Astrocyte of the cerebellum (primary cell): ENCODE measurements around the gene SPAAR.

ENCODE experiments used
- DNase-seq: peaks from one replicate; pipeline ENCODE4 v3.0.0-alpha.2; 2011; ENCODE audit warnings: low read depth
- H3K4me3 ChIP-seq: 2 replicates; pipeline ENCODE4 v1.5.1; 2011; ENCODE audit warnings: mild to moderate bottlenecking, low read depth, low read length, moderate library complexity
- in situ Hi-C: cut with HindIII; loops from 2 replicates; pipeline ENCODE4 v1.10.0; 2017; ENCODE audit warnings: low sequenced_read_pairs
- TF ChIP-seq, protein P1 (sequence below): IDR thresholded peaks from 2 replicates; pipeline ENCODE4 v1.5.1; 2012; ENCODE audit warnings: low read length, low read depth, moderate library complexity, mild to moderate bottlenecking; ENCODE audit errors: missing control alignments

The SPAAR gene

DNA sequence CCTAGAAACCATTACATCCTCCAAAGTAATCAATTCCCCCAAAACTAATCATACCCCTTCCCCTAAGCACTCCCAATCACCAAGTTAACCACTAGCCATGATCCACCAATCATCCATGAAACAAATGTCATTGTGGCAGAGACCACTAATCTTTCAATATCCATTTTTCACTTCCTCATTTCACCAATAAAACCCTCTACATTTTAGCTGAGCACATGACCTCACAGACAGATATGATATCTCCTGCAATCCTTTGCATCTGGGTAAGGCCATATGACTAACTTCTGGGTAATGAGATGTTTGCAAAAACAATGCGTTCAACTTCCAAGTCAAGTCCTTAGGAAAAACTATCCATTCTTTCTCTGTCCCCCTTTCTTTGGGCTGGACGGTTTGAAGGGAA, 27.9 kb downstream of the SPAAR start:
- in situ Hi-C loops: no loop called here
- DNase-seq: no peak
- TF ChIP-seq, protein P1, sequence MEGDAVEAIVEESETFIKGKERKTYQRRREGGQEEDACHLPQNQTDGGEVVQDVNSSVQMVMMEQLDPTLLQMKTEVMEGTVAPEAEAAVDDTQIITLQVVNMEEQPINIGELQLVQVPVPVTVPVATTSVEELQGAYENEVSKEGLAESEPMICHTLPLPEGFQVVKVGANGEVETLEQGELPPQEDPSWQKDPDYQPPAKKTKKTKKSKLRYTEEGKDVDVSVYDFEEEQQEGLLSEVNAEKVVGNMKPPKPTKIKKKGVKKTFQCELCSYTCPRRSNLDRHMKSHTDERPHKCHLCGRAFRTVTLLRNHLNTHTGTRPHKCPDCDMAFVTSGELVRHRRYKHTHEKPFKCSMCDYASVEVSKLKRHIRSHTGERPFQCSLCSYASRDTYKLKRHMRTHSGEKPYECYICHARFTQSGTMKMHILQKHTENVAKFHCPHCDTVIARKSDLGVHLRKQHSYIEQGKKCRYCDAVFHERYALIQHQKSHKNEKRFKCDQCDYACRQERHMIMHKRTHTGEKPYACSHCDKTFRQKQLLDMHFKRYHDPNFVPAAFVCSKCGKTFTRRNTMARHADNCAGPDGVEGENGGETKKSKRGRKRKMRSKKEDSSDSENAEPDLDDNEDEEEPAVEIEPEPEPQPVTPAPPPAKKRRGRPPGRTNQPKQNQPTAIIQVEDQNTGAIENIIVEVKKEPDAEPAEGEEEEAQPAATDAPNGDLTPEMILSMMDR: no peak
- H3K4me3 ChIP-seq: no peak overlapping the region

DNA sequence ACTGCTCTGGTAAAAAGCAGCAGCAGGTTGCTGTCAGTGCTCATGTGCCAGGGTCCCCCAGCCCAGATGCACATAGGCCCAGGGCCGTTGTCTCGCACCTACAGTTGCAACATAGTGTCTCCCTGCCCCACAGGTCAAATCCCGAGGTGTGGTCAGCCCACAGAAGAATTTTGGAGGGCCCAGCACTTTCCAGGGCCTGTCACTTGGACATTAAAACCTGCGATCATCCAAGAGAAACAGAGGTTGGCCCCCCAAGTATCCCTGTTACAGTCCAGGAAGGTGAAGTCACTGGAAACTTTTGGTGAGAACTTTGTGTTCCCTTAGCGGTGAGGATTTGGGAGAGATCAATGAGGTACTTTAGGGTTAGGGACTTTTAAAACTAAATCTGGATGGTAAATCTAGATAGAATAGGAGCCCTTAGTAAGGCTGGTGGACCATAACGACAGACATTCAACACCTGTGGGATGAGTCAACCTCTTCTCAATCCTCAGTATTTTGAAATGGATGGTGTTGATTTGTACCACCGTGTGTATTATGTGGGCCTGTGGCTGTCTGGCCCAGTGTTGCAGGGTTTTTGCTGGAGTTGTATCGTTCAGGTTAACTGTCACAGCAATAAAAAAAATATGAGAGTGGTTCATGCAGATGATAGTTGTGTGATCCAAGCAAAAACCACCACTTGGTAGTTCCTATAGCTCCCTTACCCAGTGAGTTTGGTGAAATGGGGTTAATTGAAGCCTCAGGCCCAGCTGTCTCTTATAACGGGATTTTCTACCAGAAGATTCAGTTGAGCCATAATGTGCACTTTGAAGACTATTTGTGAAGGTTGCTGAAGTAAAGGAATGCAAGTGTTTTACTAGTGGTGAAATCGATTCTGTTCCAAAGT, 29.4 kb downstream of the SPAAR start:
- in situ Hi-C loops: no loop called here
- DNase-seq: no peak
- TF ChIP-seq, protein P1: no peak
- no peak overlapping the region for H3K4me3 ChIP-seq

DNA sequence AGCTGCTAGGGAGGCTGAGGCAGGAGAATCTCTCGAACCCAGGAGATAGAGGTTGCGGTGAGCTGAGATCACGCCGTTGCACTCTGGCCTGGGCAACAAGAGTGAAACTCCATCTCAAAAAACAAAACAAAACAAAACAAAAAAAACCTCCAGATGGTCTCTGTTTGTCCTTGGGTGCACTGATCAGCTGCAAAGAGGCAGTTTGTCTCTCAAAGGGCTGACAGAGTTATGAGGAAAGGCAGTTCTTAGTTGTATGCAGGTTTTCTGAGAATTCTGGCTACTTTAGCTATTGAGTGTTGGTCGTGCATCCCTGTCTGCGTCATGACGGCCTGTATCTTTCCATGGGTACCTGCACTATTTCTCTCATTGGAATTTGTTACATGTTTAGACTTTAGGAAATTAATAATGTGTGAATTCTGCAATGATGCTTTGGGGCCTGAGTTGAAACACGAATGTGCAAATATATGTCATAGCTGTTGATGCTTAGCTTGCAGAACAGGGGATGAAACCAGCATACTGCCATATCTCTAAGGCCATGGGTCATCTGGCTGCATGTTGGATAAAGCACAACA, 30.5 kb downstream of the SPAAR start:
- in situ Hi-C loops: no loop called here
- TF ChIP-seq, protein P1: no peak
- DNase-seq: no peak
- no peak overlapping the region for H3K4me3 ChIP-seq

DNA sequence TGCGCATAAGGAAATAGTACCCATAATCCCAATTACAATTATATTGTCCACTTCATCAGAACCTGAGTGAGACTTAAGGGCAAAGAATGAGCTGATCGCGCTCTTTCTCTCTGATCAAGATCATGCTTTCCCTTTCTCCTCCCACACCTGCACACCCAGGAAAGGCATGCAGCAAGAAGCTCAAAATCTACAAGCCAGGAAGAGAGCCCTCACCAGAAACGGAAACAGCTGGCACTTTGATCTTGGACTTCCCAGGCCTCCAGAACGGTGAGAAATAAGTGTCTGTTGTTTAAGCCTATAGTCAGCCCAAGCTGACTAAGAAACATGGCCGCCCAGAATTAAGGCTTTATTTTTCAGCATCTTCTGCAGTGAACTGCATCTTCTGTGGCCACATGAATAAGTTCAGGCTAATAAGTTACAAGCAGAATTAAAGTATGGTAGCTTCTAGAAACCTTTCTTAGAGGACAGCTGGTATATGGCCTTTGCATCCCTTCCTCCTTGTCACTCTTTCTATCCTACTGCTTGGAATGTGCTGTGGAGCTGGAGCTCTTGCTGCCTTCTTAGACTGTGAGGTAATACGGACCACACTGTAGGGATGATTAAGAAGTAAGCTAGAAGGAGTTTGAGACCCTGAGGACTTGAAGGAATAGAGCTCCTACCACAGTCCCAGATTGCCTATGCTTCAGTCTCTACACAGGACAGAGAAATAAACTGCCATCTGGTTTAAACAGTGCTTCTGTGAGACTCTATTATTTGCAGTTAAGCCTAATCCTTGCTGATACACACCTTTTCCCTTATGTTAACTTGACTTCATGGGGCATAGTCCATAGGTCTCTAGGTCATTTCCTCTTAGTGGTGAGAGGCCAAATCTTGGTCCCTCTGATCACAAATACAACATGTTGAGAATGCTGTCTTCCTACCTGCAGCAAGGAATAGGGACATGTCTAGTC, 31.4 kb downstream of the SPAAR start:
- TF ChIP-seq, protein P1: no peak
- no peak overlapping the region for H3K4me3 ChIP-seq
- DNase-seq: no peak
- in situ Hi-C loops: no loop called here

DNA sequence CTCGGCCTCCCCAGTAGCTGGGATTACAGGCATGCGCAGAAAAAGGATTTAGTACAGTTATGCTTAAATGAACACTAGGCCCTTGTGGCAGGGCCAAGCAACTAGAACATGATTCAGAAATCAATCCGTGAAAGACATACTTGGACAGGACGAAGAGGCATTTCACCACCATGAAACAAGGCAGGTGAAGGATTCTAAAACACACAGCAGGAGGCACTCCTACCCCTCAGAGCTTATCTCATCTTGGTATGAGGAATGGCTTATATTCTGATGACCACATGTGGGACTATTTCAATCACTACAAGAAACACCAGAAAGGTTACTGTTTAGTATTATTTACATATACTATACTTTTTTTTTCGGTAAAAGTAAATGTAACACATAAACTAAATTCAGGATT, 33.0 kb downstream of the SPAAR start:
- TF ChIP-seq, protein P1: no peak
- in situ Hi-C loops: no loop called here
- no peak for DNase-seq
- H3K4me3 ChIP-seq: no peak overlapping the region

DNA sequence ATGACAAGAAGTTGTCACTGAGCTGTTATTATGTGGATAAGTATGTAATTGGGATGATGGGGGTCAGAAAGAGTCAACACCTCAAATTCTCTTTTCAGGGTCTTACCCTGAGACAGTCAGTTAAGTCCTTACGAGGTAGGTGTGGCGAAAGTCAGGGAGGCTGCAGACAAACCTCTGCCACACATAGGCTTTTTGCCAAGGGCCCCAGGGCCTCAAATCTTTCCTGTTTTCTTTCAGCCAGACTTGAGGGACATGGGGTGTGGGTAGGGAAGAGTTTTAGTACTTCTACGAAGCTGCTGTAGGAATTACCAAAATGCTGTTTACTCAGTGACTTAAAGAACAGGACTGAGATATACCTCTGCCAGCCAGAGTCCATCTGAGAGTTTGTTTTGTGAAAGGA, 34.9 kb downstream of the SPAAR start:
- no peak overlapping the region for H3K4me3 ChIP-seq
- TF ChIP-seq, protein P1: no peak
- in situ Hi-C loops: no loop called here
- no peak for DNase-seq
